Right atrium auricular region (tissue), 2 donors: ENCODE data around the gene KIAA1217. TPM values are rescaled to one million over a fixed set of nuclear protein-coding genes. Genes with fewer than 3 reads are reported as not detected.

Experiments
- DNase-seq: peaks from one replicate; pipeline ENCODE4 v3.0.0-alpha.2; 2019; ENCODE audit warnings: low spot score
- H3K27ac ChIP-seq, 2 donors: fragments of 200-600 bp; sonication (generic); 1 replicate in 1 of 2; 2 replicates in 1 of 2; pipeline ENCODE4 v1.5.1; 2016 to 2019
- H3K27me3 ChIP-seq, 2 donors: fragments of 200-600 bp; sonication (generic); one replicate each; pipeline versions ENCODE4 v1.5.1 to v1.6.0; 2017 to 2019
- H3K36me3 ChIP-seq: fragments of 200-600 bp; sonication (generic); one replicate; pipeline ENCODE4 v1.5.1; 2016
- H3K4me1 ChIP-seq, 2 donors: fragments of 200-600 bp; sonication (generic); one replicate each; pipeline versions ENCODE4 v1.5.1 to v1.6.0; 2017 to 2019
- H3K4me3 ChIP-seq, 2 donors: fragments of 200-600 bp; sonication (generic); 1 replicate in 1 of 2; 2 replicates in 1 of 2; pipeline ENCODE4 v1.5.1; 2017 to 2019; ENCODE audit warnings: mild to moderate bottlenecking in 1 of 2, moderate library complexity in 1 of 2
- H3K9me3 ChIP-seq, 2 donors: fragments of 200-600 bp; sonication (generic); one replicate each; pipeline ENCODE4 v1.5.1; 2019
- total RNA-seq, 2 donors: library from RNA; depleted of rRNA; stranded (reverse); fragments of >200 nt; gene quantifications; one replicate each; pipeline ENCODE4 v1.1.0, GENCODE V29; 2016
- TF ChIP-seq, protein P1 (sequence below), 2 donors: fragments of 200-600 bp; sonication (generic); IDR thresholded peaks; one replicate each; pipeline ENCODE4 v1.5.1; 2019; ENCODE audit warnings: antibody characterized with exemption in 2 of 2

The KIAA1217 gene
- total RNA-seq, 2 donors from 2014 or later = 24.0 to 33.3 TPM

DNA sequence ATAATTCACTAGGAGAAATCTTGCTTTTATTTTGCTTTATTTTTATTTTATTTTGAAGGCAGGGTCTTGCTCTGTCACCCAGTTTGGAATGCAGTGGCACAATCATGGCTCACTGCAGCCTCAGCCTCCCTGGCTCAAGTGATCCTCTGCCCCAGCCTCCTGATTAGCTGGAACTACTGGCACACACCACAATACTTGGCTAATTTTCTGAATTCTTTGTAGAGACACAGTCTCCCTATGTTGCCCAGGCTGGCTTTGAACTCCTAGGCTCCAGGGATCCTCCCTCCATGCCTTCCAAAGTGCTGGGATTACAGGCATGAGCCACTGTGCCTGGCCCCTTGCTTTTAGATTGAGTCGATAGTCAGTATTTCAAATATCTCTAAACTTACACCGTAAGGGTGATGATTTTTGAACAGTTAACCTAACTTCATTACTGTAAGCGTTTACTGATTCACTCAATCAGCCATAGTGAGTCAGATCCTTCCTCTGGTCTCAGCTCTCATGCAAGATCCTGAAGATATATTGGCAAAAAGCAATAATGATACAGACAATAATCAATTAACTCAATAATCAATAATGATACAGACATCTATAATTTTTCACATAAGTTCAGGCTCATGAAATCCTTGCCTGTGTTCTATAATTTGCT is 239.5 kb downstream of the KIAA1217 start:
- no peaks in the 10 kb centered on the region for H3K27me3 ChIP-seq
- no peak for DNase-seq
- peak overlapping the region; percentile 21 to 41 for H3K27ac ChIP-seq
- no peaks in the 10 kb centered on the region for H3K36me3 ChIP-seq
- peaks cover 0 to 26% of the 10 kb centered on the region in 2 donors for H3K4me1 ChIP-seq
- no peak overlapping the region for H3K4me3 ChIP-seq
- H3K9me3 ChIP-seq = no peaks in the 10 kb centered on the region
- TF ChIP-seq, protein P1, sequence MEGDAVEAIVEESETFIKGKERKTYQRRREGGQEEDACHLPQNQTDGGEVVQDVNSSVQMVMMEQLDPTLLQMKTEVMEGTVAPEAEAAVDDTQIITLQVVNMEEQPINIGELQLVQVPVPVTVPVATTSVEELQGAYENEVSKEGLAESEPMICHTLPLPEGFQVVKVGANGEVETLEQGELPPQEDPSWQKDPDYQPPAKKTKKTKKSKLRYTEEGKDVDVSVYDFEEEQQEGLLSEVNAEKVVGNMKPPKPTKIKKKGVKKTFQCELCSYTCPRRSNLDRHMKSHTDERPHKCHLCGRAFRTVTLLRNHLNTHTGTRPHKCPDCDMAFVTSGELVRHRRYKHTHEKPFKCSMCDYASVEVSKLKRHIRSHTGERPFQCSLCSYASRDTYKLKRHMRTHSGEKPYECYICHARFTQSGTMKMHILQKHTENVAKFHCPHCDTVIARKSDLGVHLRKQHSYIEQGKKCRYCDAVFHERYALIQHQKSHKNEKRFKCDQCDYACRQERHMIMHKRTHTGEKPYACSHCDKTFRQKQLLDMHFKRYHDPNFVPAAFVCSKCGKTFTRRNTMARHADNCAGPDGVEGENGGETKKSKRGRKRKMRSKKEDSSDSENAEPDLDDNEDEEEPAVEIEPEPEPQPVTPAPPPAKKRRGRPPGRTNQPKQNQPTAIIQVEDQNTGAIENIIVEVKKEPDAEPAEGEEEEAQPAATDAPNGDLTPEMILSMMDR (IDR thresholded peaks at IDR 0.05) = no peak

DNA sequence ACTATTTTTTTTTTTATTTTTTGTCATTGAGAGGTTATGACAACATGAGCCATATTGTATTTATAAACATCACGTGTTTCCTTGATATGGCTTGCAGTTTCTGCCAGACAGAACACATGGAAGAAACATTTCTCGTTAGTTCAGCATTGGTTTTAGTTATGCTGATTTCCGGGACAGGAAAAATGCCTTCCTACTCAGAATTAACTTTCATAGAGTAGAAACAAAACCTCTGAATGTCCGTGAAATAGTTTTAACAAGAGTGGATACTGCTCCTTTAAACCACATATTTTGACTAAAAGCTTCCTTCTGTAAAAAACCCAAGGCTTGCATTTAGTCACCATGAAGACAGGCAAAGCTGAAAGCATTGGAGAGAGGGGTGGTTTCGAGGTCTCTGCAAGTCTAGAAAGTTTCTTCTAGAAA is 240.4 kb downstream of the KIAA1217 start:
- DNase-seq = no peak
- peak overlapping the region; percentile 41 to 48 for H3K27ac ChIP-seq
- H3K4me1 ChIP-seq = peaks cover 0 to 26% of the 10 kb centered on the region in 2 donors
- no peaks in the 10 kb centered on the region for H3K27me3 ChIP-seq
- TF ChIP-seq, protein P1 (IDR thresholded peaks at IDR 0.05) = no peak
- H3K4me3 ChIP-seq = peak overlapping the region; percentile 3 to 32
- H3K36me3 ChIP-seq = no peaks in the 10 kb centered on the region
- H3K9me3 ChIP-seq = no peaks in the 10 kb centered on the region

DNA sequence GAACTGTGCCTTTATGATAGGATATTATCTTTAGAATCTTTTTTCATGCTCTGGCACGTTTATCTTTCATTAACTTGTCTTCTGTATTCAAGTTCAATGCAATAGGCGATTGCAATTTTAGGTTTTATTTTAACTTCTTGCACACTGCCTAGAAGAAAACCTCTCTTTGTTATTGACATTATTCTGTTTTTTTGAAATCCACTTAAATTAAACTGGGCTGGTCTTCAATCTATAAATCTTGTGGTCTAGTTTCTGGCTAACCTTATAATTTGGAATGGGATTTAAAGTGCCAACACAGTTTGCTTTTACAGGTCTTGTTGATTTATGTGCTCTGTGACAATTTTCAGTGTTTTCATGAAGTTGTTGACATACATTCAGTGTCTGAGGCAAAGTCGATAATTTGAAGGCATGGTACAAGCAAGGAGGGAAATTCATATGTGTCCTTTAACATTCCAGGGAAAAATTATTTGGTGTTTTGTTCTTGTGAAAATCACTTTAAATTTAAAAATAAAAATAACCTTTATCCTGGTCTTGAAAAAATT is 240.9 kb downstream of the KIAA1217 start:
- Histone ChIP-seq H3K9me3 (no peaks in the 10 kb centered on the region), H3K4me3 (peak overlapping the region; percentile 3 to 32), H3K36me3 (no peaks in the 10 kb centered on the region), H3K27ac (peak overlapping the region; percentile 41 to 48), H3K4me1 (peaks cover 0 to 26% of the 10 kb centered on the region in 2 donors), H3K27me3 (no peaks in the 10 kb centered on the region)
- DNase-seq = no peak
- TF ChIP-seq, protein P1 (IDR thresholded peaks at IDR 0.05) = no peak

DNA sequence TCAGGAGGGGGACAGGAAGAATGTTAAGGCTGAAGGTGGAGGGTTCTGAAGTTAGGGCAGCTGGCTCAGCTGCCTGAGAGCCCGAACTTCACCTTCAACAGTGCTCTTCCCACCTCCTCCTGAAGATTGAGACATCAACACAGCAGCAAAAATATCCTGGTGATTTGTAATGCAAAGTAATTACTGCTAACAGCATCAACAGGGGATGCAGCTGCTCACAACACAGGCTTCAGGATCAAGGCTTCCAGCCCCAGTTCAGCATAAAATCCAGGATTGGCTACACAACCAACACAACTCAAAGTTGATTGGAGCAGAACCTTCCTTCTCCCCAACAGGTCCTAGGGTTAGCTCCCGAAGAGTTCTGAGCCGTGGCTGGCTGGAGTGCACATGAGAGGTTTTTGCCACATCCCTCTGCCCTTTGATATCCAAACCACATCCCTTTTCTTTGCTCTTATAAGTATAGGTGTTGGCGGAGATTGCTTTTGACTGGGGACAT is 242.4 kb downstream of the KIAA1217 start:
- Histone ChIP-seq H3K36me3 (no peaks in the 10 kb centered on the region), H3K9me3 (no peaks in the 10 kb centered on the region), H3K27ac (peak overlapping the region in 1 of 2 donors; percentile 20), H3K27me3 (no peaks in the 10 kb centered on the region), H3K4me1 (peaks cover 0 to 26% of the 10 kb centered on the region in 2 donors), H3K4me3 (no peak overlapping the region)
- TF ChIP-seq, protein P1 (IDR thresholded peaks at IDR 0.05) = no peak
- DNase-seq = no peak

DNA sequence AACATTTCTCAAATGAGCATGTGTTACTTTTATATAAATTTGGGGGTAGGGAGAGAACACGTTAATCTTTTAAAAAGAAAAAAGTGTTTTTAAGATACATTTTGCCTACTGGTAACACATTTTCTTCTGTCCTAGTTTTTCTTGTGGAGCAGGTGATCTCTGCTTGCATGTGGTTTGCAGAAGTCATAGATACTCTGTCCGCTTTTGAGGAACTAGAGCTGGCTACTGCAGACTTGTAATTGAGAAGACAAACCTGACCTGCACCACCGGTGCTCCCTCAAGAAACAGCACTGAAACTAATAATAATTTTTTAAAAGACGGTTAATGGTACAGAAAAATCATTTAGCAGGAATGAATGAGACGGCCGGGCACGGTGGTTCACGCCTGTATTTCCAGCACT is 243.1 kb downstream of the KIAA1217 start:
- no peak overlapping the region for H3K4me3 ChIP-seq
- no peaks in the 10 kb centered on the region for H3K9me3 ChIP-seq
- peaks cover 0 to 26% of the 10 kb centered on the region in 2 donors for H3K4me1 ChIP-seq
- TF ChIP-seq, protein P1 (IDR thresholded peaks at IDR 0.05) = no peak
- H3K36me3 ChIP-seq = no peaks in the 10 kb centered on the region
- no peak for DNase-seq
- no peak overlapping the region for H3K27ac ChIP-seq
- no peaks in the 10 kb centered on the region for H3K27me3 ChIP-seq
